HG02763 (cell line): ENCODE measurements around the gene C2CD2.

Source experiments
- ATAC-seq: cut with Tn5 transposase; IDR thresholded peaks from one replicate; pipeline ENCODE4 v1.9.1; 2021; ENCODE audit warnings: mild to moderate bottlenecking, moderate library complexity; ENCODE audit not compliant: unreplicated experiment

C2CD2 gene

GRCh38 chr21:41933313-41934079, 20.3 kb downstream of the C2CD2 start:
- ATAC-seq = no peak

- ATAC-seq = no peak
Measured at GRCh38 chr21:41932576-41933312, 21.1 kb downstream of the C2CD2 start.

- ATAC-seq = no peak
Measured at GRCh38 chr21:41932191-41932575, 21.6 kb downstream of the C2CD2 start.

GRCh38 chr21:41931041-41931451, 22.8 kb downstream of the C2CD2 start:
- no peak for ATAC-seq

- no peak for ATAC-seq
Measured at GRCh38 chr21:41929248-41929647, 24.6 kb downstream of the C2CD2 start.

- peak; percentile 57 for ATAC-seq
Measured at GRCh38 chr21:41928621-41929220, 25.1 kb downstream of the C2CD2 start.

GRCh38 chr21:41927727-41928409, 25.9 kb downstream of the C2CD2 start:
- no peak for ATAC-seq

GRCh38 chr21:41926807-41927171, 27.0 kb downstream of the C2CD2 start:
- ATAC-seq = no peak

GRCh38 chr21:41926117-41926806, 27.6 kb downstream of the C2CD2 start:
- ATAC-seq = peak; percentile 34

GRCh38 chr21:41925767-41926116, 28.1 kb downstream of the C2CD2 start:
- ATAC-seq = no peak

GRCh38 chr21:41924368-41924754, 29.5 kb downstream of the C2CD2 start:
- ATAC-seq = no peak

GRCh38 chr21:41923631-41924367, 30.0 kb downstream of the C2CD2 start:
- no peak for ATAC-seq

- no peak for ATAC-seq
Measured at GRCh38 chr21:41923186-41923585, 30.6 kb downstream of the C2CD2 start.

GRCh38 chr21:41921021-41921420, 32.8 kb downstream of the C2CD2 start:
- no peak for ATAC-seq

GRCh38 chr21:41920476-41920875, 33.3 kb downstream of the C2CD2 start:
- no peak for ATAC-seq

- no peak for ATAC-seq
Measured at GRCh38 chr21:41919666-41920398, 34.0 kb downstream of the C2CD2 start.

GRCh38 chr21:41918561-41919358, 35.1 kb downstream of the C2CD2 start:
- no peak for ATAC-seq

GRCh38 chr21:41917531-41917930, 36.3 kb downstream of the C2CD2 start:
- ATAC-seq = no peak
